Activated T-cell treated with anti-CD3 and anti-CD28 coated beads for 1 hour (primary cell): ENCODE measurements around the gene CCR8.
A peak's percentile ranks its signal among the peaks of the same experiment; 100 is the strongest.
"Not testable (repeated sequence)": the region's sequence is repeated elsewhere in the genome, so short reads cannot be mapped to it uniquely, and the experiment has no call there.

ENCODE experiments used
- DNase-seq: peaks from one replicate; pipeline ENCODE4 v3.0.0-alpha.2; 2020; ENCODE audit warnings: low read depth

Gene CCR8

GRCh38 chr3:39349080-39349479 is 19.6 kb downstream of the CCR8 start:
- no peak for DNase-seq

GRCh38 chr3:39350714-39351113 is 21.2 kb downstream of the CCR8 start:
- no peak for DNase-seq

- DNase-seq, result not testable (repeated sequence)
Measured at GRCh38 chr3:39351134-39351533, 21.6 kb downstream of the CCR8 start.

- DNase-seq, result not testable (repeated sequence)
Measured at GRCh38 chr3:39353168-39353927, 23.8 kb downstream of the CCR8 start.

GRCh38 chr3:39358333-39358732 is 28.8 kb downstream of the CCR8 start:
- no peak for DNase-seq

GRCh38 chr3:39361252-39361927 is 31.9 kb downstream of the CCR8 start:
- peak; percentile 6 for DNase-seq

GRCh38 chr3:39362192-39362591 is 32.7 kb downstream of the CCR8 start:
- DNase-seq, result no peak

- no peak for DNase-seq
Measured at GRCh38 chr3:39362812-39363211, 33.3 kb downstream of the CCR8 start.

- not testable (repeated sequence) for DNase-seq
Measured at GRCh38 chr3:39370450-39370849, 40.9 kb downstream of the CCR8 start.

- no peak for DNase-seq
Measured at GRCh38 chr3:39372833-39373232, 43.3 kb downstream of the CCR8 start.

- DNase-seq, result no peak
Measured at GRCh38 chr3:39376959-39377634, 47.6 kb downstream of the CCR8 start.

GRCh38 chr3:39378088-39378487 is 48.6 kb downstream of the CCR8 start:
- DNase-seq, result peak; percentile 40

GRCh38 chr3:39378957-39379777 is 49.7 kb downstream of the CCR8 start:
- DNase-seq, result no peak

GRCh38 chr3:39379778-39380155 is 50.3 kb downstream of the CCR8 start:
- no peak for DNase-seq

GRCh38 chr3:39381432-39381831 is 51.9 kb downstream of the CCR8 start:
- no peak for DNase-seq
